ENCODE measurements around the gene CYP27B1.
"Not testable (repeated sequence)": the region's sequence is repeated elsewhere in the genome, so short reads cannot be mapped to it uniquely, and the experiment has no call there.

DNA sequence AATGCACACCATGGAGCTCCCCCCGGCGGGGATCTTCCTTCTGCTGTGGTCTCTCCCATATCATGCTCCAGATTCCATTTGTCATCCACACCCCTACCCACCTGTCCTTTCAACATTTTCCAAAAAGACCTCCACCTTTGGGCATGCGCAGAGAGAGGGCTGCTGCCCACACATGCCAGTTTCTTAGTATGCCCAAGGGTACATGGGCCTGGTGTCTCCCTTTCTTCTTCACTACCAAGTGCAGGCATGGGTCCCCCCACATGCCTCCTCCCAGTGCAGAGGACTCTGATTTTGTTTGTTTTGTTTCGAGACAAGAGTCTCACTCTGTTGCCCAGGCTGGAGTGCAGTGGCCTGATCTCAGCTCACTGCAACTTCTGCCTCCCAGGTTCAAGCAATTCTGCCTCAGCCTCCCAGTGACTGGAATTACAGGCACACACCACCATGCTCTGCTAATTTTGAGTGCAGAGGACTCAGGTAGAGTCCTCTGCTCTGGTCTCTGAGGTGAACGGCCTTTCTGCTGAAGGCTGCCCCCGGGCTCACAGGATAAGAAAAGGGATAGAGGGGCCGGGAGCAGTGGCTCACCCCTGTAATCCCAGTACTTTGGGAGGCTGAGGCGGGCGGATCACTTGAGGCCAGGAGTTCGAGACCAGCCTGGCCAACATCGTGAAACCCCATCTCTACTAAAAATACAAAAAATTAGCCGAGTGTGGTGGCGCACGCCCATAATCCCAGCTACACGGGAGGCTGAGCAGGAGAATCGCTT, 44.9 kb downstream of the CYP27B1 start:
- TF ChIP-seq, protein P1, sequence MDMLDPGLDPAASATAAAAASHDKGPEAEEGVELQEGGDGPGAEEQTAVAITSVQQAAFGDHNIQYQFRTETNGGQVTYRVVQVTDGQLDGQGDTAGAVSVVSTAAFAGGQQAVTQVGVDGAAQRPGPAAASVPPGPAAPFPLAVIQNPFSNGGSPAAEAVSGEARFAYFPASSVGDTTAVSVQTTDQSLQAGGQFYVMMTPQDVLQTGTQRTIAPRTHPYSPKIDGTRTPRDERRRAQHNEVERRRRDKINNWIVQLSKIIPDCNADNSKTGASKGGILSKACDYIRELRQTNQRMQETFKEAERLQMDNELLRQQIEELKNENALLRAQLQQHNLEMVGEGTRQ (CRISPR knock-in tag; IDR thresholded peaks at IDR 0.05): not testable (repeated sequence)
- TF ChIP-seq JUND (IDR thresholded peaks at IDR 0.05; ENCODE audit: borderline replicate concordance, low read depth, low read length); JUND (tag; IDR thresholded peaks at IDR 0.05; ENCODE audit: borderline replicate concordance, low read depth, low read length); CTCF (IDR thresholded peaks at IDR 0.05 in 2 of 3, conservative IDR thresholded peaks at IDR 0.05 in 1 of 3; ENCODE audit: insufficient read depth in 2 of 3, low read depth in 1 of 3, low read length in 3 of 3); KDM2B (CRISPR knock-in tag; IDR thresholded peaks at IDR 0.05); BDP1 (IDR thresholded peaks at IDR 0.05; ENCODE audit: insufficient read depth, insufficient read length); HDAC8 (tag; IDR thresholded peaks at IDR 0.05); RAD21 (CRISPR knock-in tag; conservative IDR thresholded peaks at IDR 0.05 in 1 of 2, IDR thresholded peaks at IDR 0.05 in 1 of 2): not testable (repeated sequence)
